HCT116 (cell line): ENCODE measurements around the gene PLG. TPM values are rescaled to one million over a fixed set of nuclear protein-coding genes. Genes with fewer than 3 reads are reported as not detected.

Experiments used
- ATAC-seq: fragments of 200-7000 bp; cut with Tn5 transposase; 2 replicates; pipeline ENCODE4 v1.9.1; 2020; ENCODE audit warnings: mild to moderate bottlenecking, moderate library complexity
- BruUV-seq: library from RNA; stranded (reverse); fragments of 400-500 nt; replicated peaks from 2 replicates; lab custom pipeline; 2021; lab: Mats Ljungman, UMichigan
- CTCF ChIA-PET: fragments of 300-600 bp; sonication (Branson Sonifier 250); formaldehyde crosslinking; loops from one replicate; lab custom pipeline; 2021; ENCODE audit warnings: antibody characterized with exemption; lab: Charles Lee
- POLR2A ChIA-PET: fragments of 300-600, 350-600 bp; sonication (Branson Sonifier 250); formaldehyde crosslinking; loops from one replicate; lab custom pipeline; 2021; ENCODE audit warnings: antibody characterized with exemption; lab: Charles Lee
- RAD21 ChIA-PET, 2 experiments: fragments of 300-600 bp; sonication (Branson Sonifier 250); formaldehyde crosslinking; loops; one replicate each; lab custom pipeline; 2023; ENCODE audit warnings: low total read pairs in 2 of 2; ENCODE audit not compliant: uncharacterized antibody in 2 of 2, unreplicated experiment in 2 of 2, low non-redundant PET in 1 of 2; lab: Charles Lee
- DNase-seq: peaks from one replicate; pipeline ENCODE4 v3.0.0-alpha.2; 2010; ENCODE audit warnings: low read depth, low spot score
- H2AFZ ChIP-seq: fragments of 200-600 bp; shearing (Covaris generic), sonication (generic); 2 replicates; pipeline ENCODE4 v1.6.1; 2017; ENCODE audit warnings: low read depth, mixed run types, mixed read lengths, antibody characterized with exemption, low read length; ENCODE audit not compliant: poor library complexity, severe bottlenecking
- H3K27ac ChIP-seq: 2 replicates; pipeline ENCODE4 v1.5.1; 2012; ENCODE audit warnings: low read depth, low read length
- H3K27me3 ChIP-seq: fragments of 200-600 bp; sonication (generic); 2 replicates; pipeline ENCODE4 v1.6.1; 2016; ENCODE audit warnings: mixed run types, low read length, mixed read lengths; ENCODE audit not compliant: insufficient read depth
- H3K36me3 ChIP-seq, 2 experiments: fragments of 200-500 bp in 1 of 2; fragments of 200-600 bp in 1 of 2; sonication (Bioruptor generic) in 1 of 2; sonication (generic) in 1 of 2; 2 replicates each; pipeline versions ENCODE4 v1.5.1 to v1.6.1; 2014 to 2016; ENCODE audit warnings: low read length in 2 of 2, inconsistent platforms in 1 of 2, mixed read lengths in 1 of 2, mixed run types in 1 of 2; ENCODE audit not compliant: insufficient read depth in 2 of 2, control insufficient read depth in 1 of 2
- H3K4me1 ChIP-seq, 2 experiments: fragments of 200-600 bp in 1 of 2; sonication (generic) in 1 of 2; 2 replicates each; pipeline versions ENCODE4 v1.5.1 to v1.6.1; 2012 to 2017; ENCODE audit warnings: low read length in 2 of 2, inconsistent platforms in 1 of 2, mild to moderate bottlenecking in 1 of 2, mixed read lengths in 1 of 2, mixed run types in 1 of 2, moderate library complexity in 1 of 2; ENCODE audit not compliant: insufficient read depth in 2 of 2, control insufficient read depth in 1 of 2
- H3K4me2 ChIP-seq: fragments of 200-600 bp; sonication (generic); 2 replicates; pipeline ENCODE4 v1.6.1; 2017; ENCODE audit warnings: mixed run types, low read length, mixed read lengths
- H3K4me3 ChIP-seq, 2 experiments: fragments of 200-600 bp in 1 of 2; sonication (generic) in 1 of 2; replicated peaks in 1 of 2; 2 replicates each; pipeline ENCODE4 v1.5.1; 2011 to 2016; ENCODE audit warnings: low read length in 2 of 2, control low read depth in 1 of 2, low read depth in 1 of 2, mild to moderate bottlenecking in 1 of 2, mixed read lengths in 1 of 2, mixed run types in 1 of 2
- H3K79me2 ChIP-seq: fragments of 200-600 bp; sonication (generic); 2 replicates; pipeline ENCODE4 v1.6.1; 2017; ENCODE audit warnings: mild to moderate bottlenecking, mixed run types, low read length, moderate library complexity, mixed read lengths; ENCODE audit not compliant: insufficient read depth
- H3K9ac ChIP-seq: fragments of 200-600 bp; sonication (generic); 2 replicates; pipeline ENCODE4 v1.6.1; 2016; ENCODE audit warnings: low read length, mixed read lengths
- H3K9me2 ChIP-seq: fragments of 200-600 bp; sonication (generic), shearing (Covaris generic); 2 replicates; pipeline ENCODE4 v1.6.1; 2017; ENCODE audit warnings: mixed run types, mild to moderate bottlenecking, moderate library complexity; ENCODE audit not compliant: insufficient read depth
- H3K9me3 ChIP-seq, 2 experiments: fragments of 200-500 bp in 1 of 2; fragments of 200-600 bp in 1 of 2; sonication (Bioruptor generic) in 1 of 2; sonication (generic) in 1 of 2; 2 replicates each; pipeline ENCODE4 v1.6.1; 2014 to 2017; ENCODE audit warnings: low read length in 2 of 2, mixed read lengths in 2 of 2, inconsistent platforms in 1 of 2, low read depth in 1 of 2, mild to moderate bottlenecking in 1 of 2, mixed run types in 1 of 2, moderate library complexity in 1 of 2; ENCODE audit not compliant: control insufficient read depth in 1 of 2, insufficient read depth in 1 of 2
- H4K20me1 ChIP-seq: fragments of 200-600 bp; sonication (generic), shearing (Covaris generic); 2 replicates; pipeline ENCODE4 v1.6.1; 2017; ENCODE audit warnings: mixed run types, mild to moderate bottlenecking, moderate library complexity; ENCODE audit not compliant: insufficient read depth
- ATF3 ChIP-seq: IDR thresholded peaks from 2 replicates; pipeline ENCODE4 v1.6.1; 2012
- CEBPB ChIP-seq: IDR thresholded peaks from 2 replicates; pipeline ENCODE4 v1.6.1; 2012; ENCODE audit warnings: low read depth
- CTCF ChIP-seq, 3 experiments: fragments of 200-600 bp in 1 of 3; sonication (generic) in 1 of 3; IDR thresholded peaks in 2 of 3; conservative IDR thresholded peaks in 1 of 3; 2 replicates each; pipeline ENCODE4 v1.5.1; 2012 to 2017; ENCODE audit warnings: low read depth in 2 of 3, low read length in 2 of 3, antibody characterized with exemption in 1 of 3, borderline replicate concordance in 1 of 3, control low read depth in 1 of 3, mild to moderate bottlenecking in 1 of 3, mixed read lengths in 1 of 3, mixed run types in 1 of 3, moderate library complexity in 1 of 3; ENCODE audit not compliant: insufficient read depth in 1 of 3
- ELF1 ChIP-seq: IDR thresholded peaks from 2 replicates; pipeline ENCODE4 v1.6.1; 2012; ENCODE audit warnings: low read depth, borderline replicate concordance
- EZH2 ChIP-seq: fragments of 200-600 bp; sonication (generic); IDR thresholded peaks from 2 replicates; pipeline ENCODE4 v1.6.1; 2017; ENCODE audit warnings: antibody characterized with exemption, mixed run types
- EZH2phosphoT487 ChIP-seq: fragments of 200-600 bp; IDR thresholded peaks from 2 replicates; pipeline ENCODE4 v1.6.1; 2018; ENCODE audit warnings: antibody characterized with exemption, borderline replicate concordance
- FOSL1 ChIP-seq: IDR thresholded peaks from 2 replicates; pipeline ENCODE4 v1.6.1; 2012; ENCODE audit warnings: low read depth
- MAX ChIP-seq: IDR thresholded peaks from 2 replicates; pipeline ENCODE4 v1.6.1; 2012
- POLR2A ChIP-seq: IDR thresholded peaks from 2 replicates; pipeline ENCODE4 v1.7.0; 2011; ENCODE audit warnings: borderline replicate concordance; ENCODE audit not compliant: insufficient read depth, insufficient read length; ENCODE audit errors: extremely low read depth
- POLR2AphosphoS5 ChIP-seq: IDR thresholded peaks from 2 replicates; pipeline ENCODE4 v1.6.1; 2011; ENCODE audit warnings: mild to moderate bottlenecking, low read depth, low read length, moderate library complexity
- RAD21 ChIP-seq: IDR thresholded peaks from 2 replicates; pipeline ENCODE4 v1.6.1; 2012; ENCODE audit warnings: low read depth, mild to moderate bottlenecking
- REST ChIP-seq: IDR thresholded peaks from 2 replicates; pipeline ENCODE4 v1.6.1; 2012; ENCODE audit warnings: low read depth
- SIN3A ChIP-seq: IDR thresholded peaks from 2 replicates; pipeline ENCODE4 v1.6.1; 2012; ENCODE audit warnings: low read depth
- SRF ChIP-seq: IDR thresholded peaks from 2 replicates; pipeline ENCODE4 v1.6.1; 2012; ENCODE audit warnings: low read depth
- TCF7L2 ChIP-seq: IDR thresholded peaks from 2 replicates; pipeline ENCODE4 v1.7.0; 2011; ENCODE audit warnings: borderline replicate concordance, inconsistent platforms; ENCODE audit not compliant: insufficient read depth, insufficient read length; ENCODE audit errors: extremely low read depth
- YY1 ChIP-seq: IDR thresholded peaks from 2 replicates; pipeline ENCODE4 v1.6.1; 2011; ENCODE audit warnings: low read length, low read depth, moderate library complexity, mild to moderate bottlenecking; ENCODE audit not compliant: insufficient replicate concordance; ENCODE audit errors: extremely low read depth
- ZBTB33 ChIP-seq: IDR thresholded peaks from 2 replicates; pipeline ENCODE4 v1.6.1; 2011; ENCODE audit warnings: mild to moderate bottlenecking, low read length, moderate library complexity; ENCODE audit not compliant: insufficient replicate concordance; ENCODE audit errors: extremely low read depth
- intact Hi-C: fragments of 100-400 bp; cut with micrococcal nuclease; formaldehyde crosslinking; loops from 2 replicates; pipeline ENCODE4 v1.10.0; 2022
- total RNA-seq: library from RNA; stranded (reverse); gene quantifications from one replicate; pipeline ENCODE4 v1.2.1, GENCODE V29; 2021; ENCODE audit not compliant: unreplicated experiment

The PLG gene
- total RNA-seq, 1 experiment from 2014 or later: 0.69 TPM

- intact Hi-C loops: no loop called here
- ChIA-PET RAD21 (no interaction called here), POLR2A (no interaction called here), CTCF (no interaction called here)
- no peak for DNase-seq
- H3K9ac ChIP-seq: no peak overlapping the region
- H3K9me2 ChIP-seq: no peaks in the 10 kb centered on the region
- H3K4me3 ChIP-seq: no peak overlapping the region
- no peak overlapping the region for H2AFZ ChIP-seq
- no peak overlapping the region for H3K27ac ChIP-seq
- TF ChIP-seq YY1 (no peak), RAD21 (no peak), ATF3 (no peak), FOSL1 (no peak), CEBPB (no peak), POLR2A (no peak), ZBTB33 (no peak), EZH2phosphoT487 (no peak), POLR2AphosphoS5 (no peak), EZH2 (no peak), CTCF (IDR thresholded peaks at IDR 0.05 in 2 of 3, conservative IDR thresholded peaks at IDR 0.05 in 1 of 3; ENCODE audit: borderline replicate concordance in 1 of 3, insufficient read depth in 1 of 3, low read depth in 2 of 3, low read length in 2 of 3) (no peak), SRF (no peak), MAX (no peak), ELF1 (no peak), REST (no peak), SIN3A (no peak), TCF7L2 (no peak)
- BruUV-seq: no TSS peak
- H3K9me3 ChIP-seq: no peaks in the 10 kb centered on the region
- H3K4me2 ChIP-seq: no peak overlapping the region
- H3K4me1 ChIP-seq: peaks cover 0 to 12% of the 10 kb centered on the region in 2 experiments; a peak in 1 of 4 replicates
- H4K20me1 ChIP-seq: no peaks in the 10 kb centered on the region
- H3K79me2 ChIP-seq: no peaks in the 10 kb centered on the region
- H3K27me3 ChIP-seq: no peaks in the 10 kb centered on the region
- no peaks in the 10 kb centered on the region for H3K36me3 ChIP-seq
- ATAC-seq: no peak
Observed at GRCh38 chr6:160742090-160742489, 40.0 kb downstream of the PLG start.
